Common myeloid progenitor, CD34-positive (primary cell): Measurements from ENCODE around the gene NFIA.

Experiments
- CTCF ChIA-PET: fragments of 350-600 bp; sonication (Branson Sonifier 250); formaldehyde crosslinking; loops from one replicate; lab custom pipeline; 2021; ENCODE audit warnings: antibody characterized with exemption; lab: Charles Lee
- POLR2A ChIA-PET: fragments of 350-600 bp; sonication (Branson Sonifier 250); formaldehyde crosslinking; loops from one replicate; lab custom pipeline; 2021; ENCODE audit warnings: antibody characterized with exemption; lab: Charles Lee
- DNase-seq, 3 donors: peaks; one replicate each; pipeline versions ENCODE4 v3.0.0 to v3.0.0-alpha.2; 2013
- H3K27ac ChIP-seq, 2 experiments: 1 replicate in 1 of 2; 2 replicates in 1 of 2; pipeline ENCODE4 v1.7.0; 2013; ENCODE audit warnings: inconsistent platforms in 2 of 2, low read length in 2 of 2, mild to moderate bottlenecking in 2 of 2, low read depth in 1 of 2, moderate library complexity in 1 of 2; ENCODE audit not compliant: severe bottlenecking in 2 of 2, insufficient read depth in 1 of 2, poor library complexity in 1 of 2
- H3K27me3 ChIP-seq, 5 experiments: replicated peaks in 2 of 5; 1 replicate in 3 of 5; 2 replicates in 2 of 5; pipeline versions ENCODE4 v1.6.1 to v1.7.0; 2013; ENCODE audit warnings: low read length in 4 of 5, mild to moderate bottlenecking in 2 of 5, moderate library complexity in 2 of 5, inconsistent platforms in 1 of 5; ENCODE audit not compliant: insufficient read depth in 5 of 5, control insufficient read depth in 4 of 5
- H3K36me3 ChIP-seq, 4 experiments: 1 replicate in 2 of 4; 2 replicates in 2 of 4; pipeline versions ENCODE4 v1.6.1 to v1.7.0; 2013; ENCODE audit warnings: low read length in 3 of 4, control low read depth in 1 of 4, mild to moderate bottlenecking in 1 of 4; ENCODE audit not compliant: control insufficient read depth in 4 of 4, insufficient read depth in 4 of 4
- H3K4me1 ChIP-seq, 4 experiments: 1 replicate in 3 of 4; 2 replicates in 1 of 4; pipeline versions ENCODE4 v1.6.1 to v1.7.1; 2013; ENCODE audit warnings: low read length in 3 of 4, mild to moderate bottlenecking in 3 of 4, control low read depth in 1 of 4, inconsistent platforms in 1 of 4, moderate library complexity in 1 of 4; ENCODE audit not compliant: control insufficient read depth in 4 of 4, insufficient read depth in 4 of 4; ENCODE audit errors: control extremely low read depth in 1 of 4
- H3K4me3 ChIP-seq, 7 experiments: 1 replicate in 4 of 7; 2 replicates in 3 of 7; pipeline versions ENCODE4 v1.5.1 to v1.7.0; 2013; ENCODE audit warnings: mild to moderate bottlenecking in 7 of 7, low read length in 6 of 7, moderate library complexity in 6 of 7, inconsistent platforms in 2 of 7, low read depth in 2 of 7, control low read depth in 1 of 7; ENCODE audit not compliant: insufficient read depth in 4 of 7, control insufficient read depth in 1 of 7; ENCODE audit errors: extremely low read depth in 1 of 7
- H3K9me3 ChIP-seq, 5 experiments: 1 replicate in 4 of 5; 2 replicates in 1 of 5; pipeline versions ENCODE4 v1.6.1 to v1.7.1; 2013; ENCODE audit warnings: low read length in 4 of 5, mild to moderate bottlenecking in 2 of 5, inconsistent platforms in 1 of 5, low read depth in 1 of 5, moderate library complexity in 1 of 5; ENCODE audit not compliant: control insufficient read depth in 4 of 5, insufficient read depth in 2 of 5; ENCODE audit errors: control extremely low read depth in 1 of 5
- WGBS: methylation state at CpG from one replicate; pipeline ENCODE4 v1.1.5; 2013; ENCODE audit not compliant: insufficient coverage; 5-methylcytosine and 5-hydroxymethylcytosine counted together

Gene NFIA

GRCh38 chr1:61445269-61445825, 363.0 kb downstream of the NFIA start:
- WGBS = no CpG with 5 or more reads among the region's 8 CpGs
- ChIA-PET CTCF (no interaction called here), POLR2A (no interaction called here)
- no peak overlapping the region for H3K27ac ChIP-seq
- no peaks in the 10 kb centered on the region for H3K9me3 ChIP-seq
- no peaks in the 10 kb centered on the region for H3K36me3 ChIP-seq
- H3K4me1 ChIP-seq = peaks cover 2 to 23% (median 7%) of the 10 kb centered on the region in 4 experiments
- no peak for DNase-seq
- no peaks in the 10 kb centered on the region for H3K27me3 ChIP-seq
- no peak overlapping the region for H3K4me3 ChIP-seq

GRCh38 chr1:61446531-61446991, 364.2 kb downstream of the NFIA start:
- ChIA-PET POLR2A (no interaction called here), CTCF (no interaction called here)
- Histone ChIP-seq H3K27me3 (no peaks in the 10 kb centered on the region), H3K36me3 (no peaks in the 10 kb centered on the region), H3K27ac (no peak overlapping the region), H3K9me3 (no peaks in the 10 kb centered on the region), H3K4me3 (no peak overlapping the region), H3K4me1 (peaks cover 2 to 35% (median 14%) of the 10 kb centered on the region in 4 experiments)
- DNase-seq = no peak
- WGBS = 98% methylated on average over 7 of the region's 7 CpGs

GRCh38 chr1:61447106-61447967, 365.0 kb downstream of the NFIA start:
- Histone ChIP-seq H3K9me3 (no peaks in the 10 kb centered on the region), H3K4me3 (no peak overlapping the region), H3K27ac (no peak overlapping the region), H3K27me3 (no peaks in the 10 kb centered on the region), H3K4me1 (peaks cover 3 to 41% (median 14%) of the 10 kb centered on the region in 4 experiments), H3K36me3 (no peaks in the 10 kb centered on the region)
- DNase-seq = no peak
- ChIA-PET POLR2A (no interaction called here), CTCF (interaction anchor here (0.6 to 1.1 kb wide), 4 partner anchors 10 to 397 kb away, joined by 3 read pairs; no protein-coding TSS in a partner anchor)
- WGBS = 96% methylated on average over 15 of the region's 19 CpGs

- Histone ChIP-seq H3K27ac (no peak overlapping the region), H3K36me3 (no peaks in the 10 kb centered on the region), H3K4me1 (peaks cover 9 to 42% (median 17%) of the 10 kb centered on the region in 4 experiments), H3K27me3 (no peaks in the 10 kb centered on the region), H3K4me3 (no peak overlapping the region), H3K9me3 (no peaks in the 10 kb centered on the region)
- DNase-seq = no peak
- POLR2A ChIA-PET = no interaction called here
- 100% methylated on average over 4 of the region's 7 CpGs for WGBS
- CTCF ChIA-PET = interaction anchor here (0.6 to 1.1 kb wide), 4 partner anchors 11 to 398 kb away, joined by 3 read pairs; no protein-coding TSS in a partner anchor
Observed at GRCh38 chr1:61447968-61448430, 365.6 kb downstream of the NFIA start.

GRCh38 chr1:61448914-61449313, 366.6 kb downstream of the NFIA start:
- H3K27me3 ChIP-seq = no peaks in the 10 kb centered on the region
- no peak overlapping the region for H3K27ac ChIP-seq
- no peak for DNase-seq
- POLR2A ChIA-PET = no interaction called here
- H3K4me3 ChIP-seq = no peak overlapping the region
- H3K36me3 ChIP-seq = no peaks in the 10 kb centered on the region
- H3K4me1 ChIP-seq = peaks cover 9 to 48% (median 21%) of the 10 kb centered on the region in 4 experiments
- no peaks in the 10 kb centered on the region for H3K9me3 ChIP-seq
- CTCF ChIA-PET = no interaction called here
- 96% methylated on average over 6 of the region's 9 CpGs for WGBS

GRCh38 chr1:61449410-61449809, 367.0 kb downstream of the NFIA start:
- ChIA-PET POLR2A (no interaction called here), CTCF (no interaction called here)
- H3K4me3 ChIP-seq = no peak overlapping the region
- no peak overlapping the region for H3K27ac ChIP-seq
- no peak for DNase-seq
- WGBS = 98% methylated on average over 5 of the region's 5 CpGs
- H3K36me3 ChIP-seq = no peaks in the 10 kb centered on the region
- H3K4me1 ChIP-seq = peaks cover 9 to 45% (median 21%) of the 10 kb centered on the region in 4 experiments
- H3K9me3 ChIP-seq = no peaks in the 10 kb centered on the region
- H3K27me3 ChIP-seq = no peaks in the 10 kb centered on the region

- ChIA-PET CTCF (interaction anchor here (1.4 to 2.6 kb wide), 3 partner anchors 31 to 1294 kb away, joined by 3 to 6 read pairs (median 5); no protein-coding TSS in a partner anchor), POLR2A (no interaction called here)
- no peaks in the 10 kb centered on the region for H3K27me3 ChIP-seq
- peak overlapping the region in 1 of 2 experiments; percentile 27 for H3K27ac ChIP-seq
- peak in 2 of 3 donors; percentile 48 to 68 for DNase-seq
- no peak overlapping the region for H3K4me3 ChIP-seq
- H3K9me3 ChIP-seq = no peaks in the 10 kb centered on the region
- 45% methylated on average over 3 of the region's 4 CpGs for WGBS
- no peaks in the 10 kb centered on the region for H3K36me3 ChIP-seq
- peaks cover 9 to 42% (median 21%) of the 10 kb centered on the region in 4 experiments for H3K4me1 ChIP-seq
Observed at GRCh38 chr1:61450454-61450853, 368.1 kb downstream of the NFIA start.
